Measurements from ENCODE around the gene PTPRE.

Gene PTPRE

GRCh38 chr10:127881262-127881661 is 25.6 kb upstream of the PTPRE start:
- FAIRE-seq: no peak
- no peak for TF ChIP-seq SPI1 (IDR thresholded peaks at IDR 0.05; ENCODE audit: low read depth, low read length)
- no peak for TF ChIP-seq POLR2AphosphoS5 (IDR thresholded peaks at IDR 0.05; ENCODE audit: low read depth, low read length)
- no peak for TF ChIP-seq PAX5 (IDR thresholded peaks at IDR 0.05; ENCODE audit: insufficient read depth, low read length, severe bottlenecking)
- no peak for TF ChIP-seq TAF1 (IDR thresholded peaks at IDR 0.05; ENCODE audit: low read depth, low read length)
- no peak for TF ChIP-seq POU2F2 (IDR thresholded peaks at IDR 0.05; ENCODE audit: low read depth, low read length)
- no peak for TF ChIP-seq POLR2A (IDR thresholded peaks at IDR 0.05; ENCODE audit: low read depth, low read length)
- no peak for DNase-seq (ENCODE audit: insufficient read length, low spot score)

- FAIRE-seq (no peak), DNase-seq (ENCODE audit: insufficient read length, low spot score) (no peak)
- TF ChIP-seq POLR2AphosphoS5 (IDR thresholded peaks at IDR 0.05; ENCODE audit: low read depth, low read length) (no peak), TAF1 (IDR thresholded peaks at IDR 0.05; ENCODE audit: low read depth, low read length) (no peak), PAX5 (IDR thresholded peaks at IDR 0.05; ENCODE audit: insufficient read depth, low read length, severe bottlenecking) (no peak), SPI1 (IDR thresholded peaks at IDR 0.05; ENCODE audit: low read depth, low read length) (no peak), POU2F2 (IDR thresholded peaks at IDR 0.05; ENCODE audit: low read depth, low read length) (no peak), POLR2A (IDR thresholded peaks at IDR 0.05; ENCODE audit: low read depth, low read length) (no peak)
Observed at GRCh38 chr10:127882391-127882790, 24.5 kb upstream of the PTPRE start.

GRCh38 chr10:127882801-127883459 is 24.0 kb upstream of the PTPRE start:
- DNase-seq (ENCODE audit: insufficient read length, low spot score): no peak
- TF ChIP-seq SPI1 (IDR thresholded peaks at IDR 0.05; ENCODE audit: low read depth, low read length) (no peak), POLR2A (IDR thresholded peaks at IDR 0.05; ENCODE audit: low read depth, low read length) (no peak), TAF1 (IDR thresholded peaks at IDR 0.05; ENCODE audit: low read depth, low read length) (no peak), POLR2AphosphoS5 (IDR thresholded peaks at IDR 0.05; ENCODE audit: low read depth, low read length) (no peak), POU2F2 (IDR thresholded peaks at IDR 0.05; ENCODE audit: low read depth, low read length) (no peak), PAX5 (IDR thresholded peaks at IDR 0.05; ENCODE audit: insufficient read depth, low read length, severe bottlenecking) (no peak)
- FAIRE-seq: no peak

GRCh38 chr10:127883516-127883915 is 23.4 kb upstream of the PTPRE start:
- no peak for FAIRE-seq
- no peak for TF ChIP-seq POLR2A (IDR thresholded peaks at IDR 0.05; ENCODE audit: low read depth, low read length)
- TF ChIP-seq SPI1 (IDR thresholded peaks at IDR 0.05; ENCODE audit: low read depth, low read length): no peak
- no peak for TF ChIP-seq POU2F2 (IDR thresholded peaks at IDR 0.05; ENCODE audit: low read depth, low read length)
- no peak for TF ChIP-seq TAF1 (IDR thresholded peaks at IDR 0.05; ENCODE audit: low read depth, low read length)
- TF ChIP-seq POLR2AphosphoS5 (IDR thresholded peaks at IDR 0.05; ENCODE audit: low read depth, low read length): no peak
- no peak for TF ChIP-seq PAX5 (IDR thresholded peaks at IDR 0.05; ENCODE audit: insufficient read depth, low read length, severe bottlenecking)
- DNase-seq (ENCODE audit: insufficient read length, low spot score): no peak

- FAIRE-seq: no peak
- DNase-seq (ENCODE audit: insufficient read length, low spot score): no peak
- no peak for TF ChIP-seq POLR2A (IDR thresholded peaks at IDR 0.05; ENCODE audit: low read depth, low read length)
- TF ChIP-seq POU2F2 (IDR thresholded peaks at IDR 0.05; ENCODE audit: low read depth, low read length): no peak
- TF ChIP-seq TAF1 (IDR thresholded peaks at IDR 0.05; ENCODE audit: low read depth, low read length): no peak
- TF ChIP-seq POLR2AphosphoS5 (IDR thresholded peaks at IDR 0.05; ENCODE audit: low read depth, low read length): no peak
- no peak for TF ChIP-seq PAX5 (IDR thresholded peaks at IDR 0.05; ENCODE audit: insufficient read depth, low read length, severe bottlenecking)
- no peak for TF ChIP-seq SPI1 (IDR thresholded peaks at IDR 0.05; ENCODE audit: low read depth, low read length)
Observed at GRCh38 chr10:127884501-127884900, 22.4 kb upstream of the PTPRE start.

GRCh38 chr10:127886371-127887051 is 20.4 kb upstream of the PTPRE start:
- FAIRE-seq (no peak), DNase-seq (ENCODE audit: insufficient read length, low spot score) (no peak)
- TF ChIP-seq POLR2A (IDR thresholded peaks at IDR 0.05; ENCODE audit: low read depth, low read length) (no peak), SPI1 (IDR thresholded peaks at IDR 0.05; ENCODE audit: low read depth, low read length) (no peak), POLR2AphosphoS5 (IDR thresholded peaks at IDR 0.05; ENCODE audit: low read depth, low read length) (no peak), POU2F2 (IDR thresholded peaks at IDR 0.05; ENCODE audit: low read depth, low read length) (no peak)

GRCh38 chr10:127887541-127888415 is 19.1 kb upstream of the PTPRE start:
- no peak for DNase-seq (ENCODE audit: insufficient read length, low spot score)
- FAIRE-seq: no peak
- TF ChIP-seq TAF1 (IDR thresholded peaks at IDR 0.05; ENCODE audit: low read depth, low read length) (no peak), POLR2A (IDR thresholded peaks at IDR 0.05; ENCODE audit: low read depth, low read length) (no peak), POLR2AphosphoS5 (IDR thresholded peaks at IDR 0.05; ENCODE audit: low read depth, low read length) (no peak), PAX5 (IDR thresholded peaks at IDR 0.05; ENCODE audit: insufficient read depth, low read length, severe bottlenecking) (no peak), SPI1 (IDR thresholded peaks at IDR 0.05; ENCODE audit: low read depth, low read length) (no peak), POU2F2 (IDR thresholded peaks at IDR 0.05; ENCODE audit: low read depth, low read length) (no peak)

GRCh38 chr10:127888521-127889312 is 18.2 kb upstream of the PTPRE start:
- DNase-seq (ENCODE audit: insufficient read length, low spot score) (no peak), FAIRE-seq (no peak)

More at GRCh38 chr10:127888521-127889312, 18.2 kb upstream of the PTPRE start:
- TF ChIP-seq POLR2AphosphoS5 (IDR thresholded peaks at IDR 0.05; ENCODE audit: low read depth, low read length) (no peak), TAF1 (IDR thresholded peaks at IDR 0.05; ENCODE audit: low read depth, low read length) (no peak), POLR2A (IDR thresholded peaks at IDR 0.05; ENCODE audit: low read depth, low read length) (no peak), PAX5 (IDR thresholded peaks at IDR 0.05; ENCODE audit: insufficient read depth, low read length, severe bottlenecking) (no peak), SPI1 (IDR thresholded peaks at IDR 0.05; ENCODE audit: low read depth, low read length) (no peak), POU2F2 (IDR thresholded peaks at IDR 0.05; ENCODE audit: low read depth, low read length) (no peak)
